ENCODE results near the gene HNRNPDL.
A peak's percentile ranks its signal among the peaks of the same experiment; 100 is the strongest.

The HNRNPDL gene

DNA sequence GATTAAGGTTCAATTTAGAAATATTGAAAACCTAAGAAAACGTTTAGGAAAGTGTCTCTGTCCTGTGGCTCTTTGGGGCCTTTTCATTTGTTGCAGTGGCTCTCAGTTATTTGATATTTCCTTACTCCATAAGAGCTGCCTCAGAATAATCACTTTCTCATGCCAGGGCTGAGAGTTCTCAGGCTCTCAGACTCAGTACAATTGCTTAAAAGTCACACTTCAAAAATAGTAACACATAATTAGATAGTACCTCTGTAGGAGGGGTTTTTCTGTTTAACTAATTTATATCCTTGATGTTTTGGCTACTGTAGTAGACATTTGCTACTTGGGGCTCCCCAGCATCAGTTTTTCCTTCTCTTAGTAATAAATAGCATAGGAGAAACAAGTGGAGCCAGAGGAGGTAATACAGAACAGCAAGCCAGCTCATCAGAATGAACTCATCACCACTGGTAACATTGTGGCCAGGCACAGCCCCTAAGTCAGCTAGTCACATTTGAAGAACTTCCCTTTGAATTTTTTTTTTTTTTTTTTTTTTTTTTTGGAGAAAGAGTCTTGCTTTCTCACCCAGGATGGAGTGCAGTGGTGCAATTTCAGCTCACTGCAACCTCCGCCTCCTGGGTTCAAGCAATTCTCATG lies 48.5 kb downstream of the HNRNPDL start:
- no peak for DNase-seq

DNA sequence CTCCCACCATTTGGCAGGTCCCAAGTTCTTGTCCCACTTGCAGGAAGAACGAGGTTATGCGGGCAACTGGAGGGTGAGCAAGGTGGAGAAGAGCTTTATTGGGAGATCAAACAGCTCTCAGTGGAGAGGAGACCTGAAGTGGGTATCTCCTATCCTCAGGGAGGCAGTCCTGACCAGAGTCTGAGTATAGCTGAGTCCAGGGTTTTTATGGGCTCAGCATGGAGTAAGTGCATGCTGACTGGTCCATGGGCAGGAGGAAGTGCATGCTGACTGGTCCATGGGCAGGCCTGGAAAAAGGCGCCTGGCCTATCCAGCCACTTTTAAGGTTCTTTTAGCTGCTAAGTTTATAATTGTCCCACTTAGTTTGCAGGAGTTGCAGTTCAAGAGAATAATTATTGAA lies 49.0 kb downstream of the HNRNPDL start:
- DNase-seq: no peak

- no peak for DNase-seq
Measured at GRCh38 chr4:82380831-82381230, 49.4 kb downstream of the HNRNPDL start.

DNA sequence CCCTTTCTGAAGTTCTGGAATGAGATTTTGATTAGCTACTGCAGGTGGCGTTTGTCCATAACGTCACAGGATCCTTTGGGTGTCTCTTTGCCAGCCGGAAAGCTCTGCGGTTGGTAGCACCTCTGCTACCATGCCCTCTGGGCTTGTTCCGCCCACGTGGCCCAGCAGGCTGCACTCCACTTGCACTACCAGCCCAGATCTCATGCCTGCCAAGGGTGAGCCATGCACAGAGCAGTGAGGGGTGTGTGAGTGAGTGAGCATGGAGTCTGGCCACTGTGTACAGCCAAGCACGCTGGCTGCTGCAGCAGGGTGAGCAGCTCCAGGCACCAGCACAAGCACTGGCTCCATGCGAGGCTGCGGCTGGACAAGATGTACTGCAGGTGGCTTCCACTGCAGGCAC lies 49.9 kb downstream of the HNRNPDL start:
- DNase-seq: no peak

- no peak for DNase-seq
Measured at GRCh38 chr4:82376109-82376508, 54.2 kb downstream of the HNRNPDL start.

DNA sequence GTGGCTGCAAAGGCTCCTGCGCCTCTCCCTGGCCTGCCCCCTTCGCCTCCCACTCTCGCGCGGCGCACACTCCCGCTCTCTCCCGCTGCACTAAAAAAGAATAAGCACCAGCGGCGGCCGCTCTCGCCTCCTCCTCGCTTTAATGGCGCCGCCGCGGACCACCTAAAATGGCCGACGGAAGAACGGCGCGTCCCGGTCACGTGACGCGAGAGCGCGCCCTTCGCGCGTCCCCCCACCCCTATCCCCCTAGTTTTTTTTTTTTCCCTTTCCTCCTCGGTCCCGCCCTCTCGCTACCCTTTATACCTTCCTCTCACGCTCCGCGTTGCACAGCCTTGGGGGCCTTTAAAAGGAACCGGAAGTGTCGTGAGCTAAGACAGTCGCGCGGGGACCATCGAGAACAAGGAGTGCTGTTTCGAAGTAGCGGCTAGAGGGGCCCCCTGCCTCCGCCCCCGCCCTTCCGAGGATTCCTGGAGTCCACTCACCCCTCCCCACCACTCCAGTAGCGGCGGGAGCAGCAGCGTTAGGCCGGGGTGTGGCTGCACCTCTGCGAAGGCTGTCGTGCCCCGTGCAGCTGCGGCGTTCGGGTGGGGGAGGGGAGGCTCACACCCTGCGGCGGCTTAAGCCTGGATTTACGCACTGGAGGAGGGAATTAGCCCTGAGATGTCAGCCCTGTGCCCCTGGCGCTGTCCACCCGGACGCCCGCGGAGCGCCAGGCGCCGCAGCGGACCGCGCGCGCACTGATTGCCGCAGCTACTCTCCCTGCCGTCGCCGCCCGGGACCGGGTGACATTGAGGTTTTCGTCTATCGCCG lies 56.2 kb downstream of the HNRNPDL start, which contains the start of gene HNRNPD:
TSS of gene HNRNPD (minus strand) at position 176 of the 810 bp plus-strand sequence. CDS start 313 bp downstream, outside the sequence.
- peak; percentile 90 for DNase-seq

- no peak for DNase-seq
Measured at GRCh38 chr4:82373486-82373815, 56.8 kb downstream of the HNRNPDL start.

Data from activated naive CD4-positive, alpha-beta T cell treated with anti-CD3 and anti-CD28 coated beads, Interleukin-2, amount 50 U/mL, for 16 hours (primary cell).